ENCODE data around the gene DENND2C.
A peak's percentile ranks its signal among the peaks of the same experiment; 100 is the strongest.

The DENND2C gene

GRCh38 chr1:114669562-114670082 is at the start of gene DENND2C:
Gene DENND2C (minus strand): TSS chr1:114670049. CDS start chr1:114625984, 44,065 bp downstream.
- no peak for DNase-seq (ENCODE audit: low spot score)

GRCh38 chr1:114719424-114719787 is 49.6 kb upstream of the DENND2C start:
- DNase-seq (ENCODE audit: low spot score) = no peak

- DNase-seq (ENCODE audit: low spot score) = no peak
These were observed 49.0 kb upstream of the DENND2C start for GRCh38 chr1:114718661-114719423.

GRCh38 chr1:114716304-114717170 is 46.7 kb upstream of the DENND2C start, which contains the start of gene NRAS:
Gene NRAS (minus strand): TSS chr1:114716771. CDS start chr1:114716160, 611 bp downstream.
- peak; percentile 94 for DNase-seq (ENCODE audit: low spot score)

GRCh38 chr1:114715952-114716303 is 46.1 kb upstream of the DENND2C start:
- DNase-seq (ENCODE audit: low spot score) = no peak

GRCh38 chr1:114712977-114713376 is 43.1 kb upstream of the DENND2C start:
- DNase-seq (ENCODE audit: low spot score) = no peak

- DNase-seq (ENCODE audit: low spot score) = no peak
These were observed 40.5 kb upstream of the DENND2C start for GRCh38 chr1:114710360-114710759.

GRCh38 chr1:114707604-114708003 is 37.8 kb upstream of the DENND2C start:
- DNase-seq (ENCODE audit: low spot score) = no peak

- no peak for DNase-seq (ENCODE audit: low spot score)
These were observed 33.4 kb upstream of the DENND2C start for GRCh38 chr1:114703242-114703641.

GRCh38 chr1:114702737-114703136 is 32.9 kb upstream of the DENND2C start:
- DNase-seq (ENCODE audit: low spot score) = no peak

- no peak for DNase-seq (ENCODE audit: low spot score)
These were observed 32.1 kb upstream of the DENND2C start for GRCh38 chr1:114701931-114702330.

- DNase-seq (ENCODE audit: low spot score) = no peak
These were observed 30.3 kb upstream of the DENND2C start for GRCh38 chr1:114700036-114700600.

GRCh38 chr1:114696810-114697209 is 27.0 kb upstream of the DENND2C start:
- DNase-seq (ENCODE audit: low spot score) = no peak

- DNase-seq (ENCODE audit: low spot score) = no peak
These were observed 25.7 kb upstream of the DENND2C start, which contains the start of gene AMPD1 for GRCh38 chr1:114695430-114696058. Gene AMPD1 (minus strand): TSS chr1:114695546. CDS start chr1:114695471, 75 bp downstream.

GRCh38 chr1:114694540-114695310 is 24.9 kb upstream of the DENND2C start:
- no peak for DNase-seq (ENCODE audit: low spot score)

- DNase-seq (ENCODE audit: low spot score) = no peak
These were observed 23.1 kb upstream of the DENND2C start for GRCh38 chr1:114692947-114693346.

GRCh38 chr1:114691061-114691460 is 21.2 kb upstream of the DENND2C start:
- no peak for DNase-seq (ENCODE audit: low spot score)

GRCh38 chr1:114690148-114690547 is 20.3 kb upstream of the DENND2C start:
- no peak for DNase-seq (ENCODE audit: low spot score)

- no peak for DNase-seq (ENCODE audit: low spot score)
These were observed 18.7 kb upstream of the DENND2C start for GRCh38 chr1:114688526-114688925.

GRCh38 chr1:114685851-114686250 is 16.0 kb upstream of the DENND2C start:
- DNase-seq (ENCODE audit: low spot score) = no peak

- no peak for DNase-seq (ENCODE audit: low spot score)
These were observed 7.8 kb upstream of the DENND2C start for GRCh38 chr1:114677691-114678090.

All from CD4-positive, alpha-beta T cell treated with Interleukin-15 for 4 hours (primary cell).